Fibroblast of lung (primary cell): Measurements from ENCODE around the gene PRKCD. TPM values are rescaled to one million over a fixed set of nuclear protein-coding genes. Genes with fewer than 3 reads are reported as not detected.

Source experiments
- DNase-seq, 2 donors: peaks; one replicate each; pipeline versions ENCODE4 v3.0.0 to v3.0.0-alpha.2; 2010; ENCODE audit warnings: low read depth in 2 of 2
- H2AFZ ChIP-seq: 2 replicates; pipeline ENCODE4 v1.5.1; 2012; ENCODE audit warnings: low read length, control low read depth, inconsistent platforms
- H3K27ac ChIP-seq: 2 replicates; pipeline ENCODE4 v1.5.1; 2011; ENCODE audit warnings: low read length, control low read depth; ENCODE audit not compliant: insufficient read depth
- H3K27me3 ChIP-seq: 2 replicates; pipeline ENCODE4 v1.5.1; 2011; ENCODE audit warnings: mild to moderate bottlenecking, low read length; ENCODE audit not compliant: control insufficient read depth, insufficient read depth
- H3K36me3 ChIP-seq: 2 replicates; pipeline ENCODE4 v1.5.1; 2011; ENCODE audit warnings: low read length; ENCODE audit not compliant: control insufficient read depth, insufficient read depth
- H3K4me1 ChIP-seq: 2 replicates; pipeline ENCODE4 v1.5.1; 2011; ENCODE audit warnings: low read length; ENCODE audit not compliant: control insufficient read depth, insufficient read depth; ENCODE audit errors: extremely low read depth
- H3K4me2 ChIP-seq: 2 replicates; pipeline ENCODE4 v1.5.1; 2011; ENCODE audit warnings: low read length, control low read depth; ENCODE audit not compliant: insufficient read depth; ENCODE audit errors: extremely low read depth
- H3K4me3 ChIP-seq, 4 experiments: fragments of 200-600 bp in 1 of 4; sonication (generic) in 1 of 4; replicated peaks in 1 of 4; 2 replicates each; pipeline ENCODE4 v1.5.1; 2011 to 2016; ENCODE audit warnings: low read length in 4 of 4, low read depth in 3 of 4, mild to moderate bottlenecking in 3 of 4, control low read depth in 2 of 4, inconsistent platforms in 1 of 4, mixed read lengths in 1 of 4; ENCODE audit not compliant: insufficient read depth in 1 of 4; ENCODE audit errors: control extremely low read depth in 1 of 4
- H3K79me2 ChIP-seq: 2 replicates; pipeline ENCODE4 v1.5.1; 2012; ENCODE audit warnings: mild to moderate bottlenecking, low read length, inconsistent platforms; ENCODE audit not compliant: control insufficient read depth, insufficient read depth
- H3K9ac ChIP-seq: 2 replicates; pipeline ENCODE4 v1.5.1; 2011; ENCODE audit warnings: mild to moderate bottlenecking, low read length, control low read depth; ENCODE audit not compliant: insufficient read depth
- H3K9me3 ChIP-seq: 2 replicates; pipeline ENCODE4 v1.5.1; 2012; ENCODE audit warnings: low read depth, low read length; ENCODE audit not compliant: control insufficient read depth, insufficient read depth
- H4K20me1 ChIP-seq: 2 replicates; pipeline ENCODE4 v1.5.1; 2011; ENCODE audit warnings: low read length; ENCODE audit not compliant: control insufficient read depth, insufficient read depth; ENCODE audit errors: extremely low read depth
- EZH2 ChIP-seq: IDR thresholded peaks from 2 replicates; pipeline ENCODE4 v1.5.1; 2012; ENCODE audit warnings: low read length, control low read depth, mild to moderate bottlenecking; ENCODE audit errors: missing control alignments
- polyA plus RNA-seq, 2 donors: library from polyadenylated mRNA; depleted of rRNA in 1 of 2; stranded (reverse) in 1 of 2; unstranded in 1 of 2; fragments of >200 nt; gene quantifications; 2 replicates each; pipeline ENCODE4 v1.2.1, GENCODE V29; 2011 to 2012; ENCODE audit warnings: missing spikeins in 1 of 2
- total RNA-seq: library from RNA; depleted of rRNA; stranded (reverse); fragments of >200 nt; gene quantifications from 2 replicates; pipeline ENCODE4 v1.2.1, GENCODE V29; 2014
- TF ChIP-seq, protein P1 (sequence below), 2 donors: IDR thresholded peaks in 1 of 2; conservative IDR thresholded peaks in 1 of 2; 1 replicate in 1 of 2; 2 replicates in 1 of 2; pipeline ENCODE4 v1.5.1; 2011 to 2012; ENCODE audit warnings: low read length in 2 of 2, control low read depth in 1 of 2, inconsistent platforms in 1 of 2, low read depth in 1 of 2, mild to moderate bottlenecking in 1 of 2

The PRKCD gene
- total and polyA plus RNA-seq, 2 donors (not counting 1 experiment from before 2014, with no cell fraction given), result 3.8 to 21.2 TPM

GRCh38 chr3:53181528-53181927, 20.5 kb downstream of the PRKCD start:
- Histone ChIP-seq H3K27me3 (no peaks in the 10 kb centered on the region), H3K9me3 (no peaks in the 10 kb centered on the region), H3K4me2 (no peak overlapping the region), H3K36me3 (peaks cover 24% of the 10 kb centered on the region), H4K20me1 (no peaks in the 10 kb centered on the region), H3K9ac (no peak overlapping the region), H3K79me2 (no peaks in the 10 kb centered on the region), H3K27ac (no peak overlapping the region), H2AFZ (no peak overlapping the region), H3K4me3 (no peak overlapping the region), H3K4me1 (peaks cover under 1% of the 10 kb centered on the region)
- TF ChIP-seq EZH2, result no peak
- TF ChIP-seq, protein P1, sequence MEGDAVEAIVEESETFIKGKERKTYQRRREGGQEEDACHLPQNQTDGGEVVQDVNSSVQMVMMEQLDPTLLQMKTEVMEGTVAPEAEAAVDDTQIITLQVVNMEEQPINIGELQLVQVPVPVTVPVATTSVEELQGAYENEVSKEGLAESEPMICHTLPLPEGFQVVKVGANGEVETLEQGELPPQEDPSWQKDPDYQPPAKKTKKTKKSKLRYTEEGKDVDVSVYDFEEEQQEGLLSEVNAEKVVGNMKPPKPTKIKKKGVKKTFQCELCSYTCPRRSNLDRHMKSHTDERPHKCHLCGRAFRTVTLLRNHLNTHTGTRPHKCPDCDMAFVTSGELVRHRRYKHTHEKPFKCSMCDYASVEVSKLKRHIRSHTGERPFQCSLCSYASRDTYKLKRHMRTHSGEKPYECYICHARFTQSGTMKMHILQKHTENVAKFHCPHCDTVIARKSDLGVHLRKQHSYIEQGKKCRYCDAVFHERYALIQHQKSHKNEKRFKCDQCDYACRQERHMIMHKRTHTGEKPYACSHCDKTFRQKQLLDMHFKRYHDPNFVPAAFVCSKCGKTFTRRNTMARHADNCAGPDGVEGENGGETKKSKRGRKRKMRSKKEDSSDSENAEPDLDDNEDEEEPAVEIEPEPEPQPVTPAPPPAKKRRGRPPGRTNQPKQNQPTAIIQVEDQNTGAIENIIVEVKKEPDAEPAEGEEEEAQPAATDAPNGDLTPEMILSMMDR (conservative IDR thresholded peaks at IDR 0.05 in 1 of 2, IDR thresholded peaks at IDR 0.05 in 1 of 2; ENCODE audit: low read depth in 1 of 2, low read length in 2 of 2), result no peak
- DNase-seq, result no peak

DNA sequence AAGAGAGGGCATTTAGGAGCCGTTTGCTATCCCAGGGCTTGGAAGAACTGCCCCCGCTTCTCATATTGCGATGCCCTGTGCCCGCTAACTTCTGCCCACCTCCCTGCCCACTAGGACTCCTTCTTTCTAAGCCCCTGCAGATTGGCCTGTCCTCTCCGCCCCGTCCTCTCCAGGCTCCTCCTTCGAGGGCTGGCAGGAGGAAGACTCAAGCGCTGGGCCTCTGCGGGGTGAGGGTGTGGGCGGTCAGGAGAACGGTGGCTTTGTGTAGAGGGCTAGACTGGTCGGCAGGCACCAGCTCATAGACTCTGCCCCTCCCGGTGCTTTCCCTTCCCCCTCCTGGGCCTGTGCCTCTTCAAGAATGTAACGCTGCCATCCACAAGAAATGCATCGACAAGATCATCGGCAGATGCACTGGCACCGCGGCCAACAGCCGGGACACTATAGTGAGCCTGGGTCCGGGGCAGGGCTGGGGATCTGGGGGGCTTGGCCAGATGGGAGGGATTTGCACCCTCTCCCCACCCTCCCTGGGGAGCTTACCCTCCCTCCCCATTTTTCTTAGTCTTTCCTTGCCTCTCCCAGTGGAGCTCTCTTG, 21.9 kb downstream of the PRKCD start:
- H3K9me3 ChIP-seq, result no peaks in the 10 kb centered on the region
- no peaks in the 10 kb centered on the region for H3K79me2 ChIP-seq
- H4K20me1 ChIP-seq, result no peaks in the 10 kb centered on the region
- no peak overlapping the region for H3K9ac ChIP-seq
- H3K27ac ChIP-seq, result no peak overlapping the region
- no peak for DNase-seq
- H3K4me2 ChIP-seq, result no peak overlapping the region
- H3K4me1 ChIP-seq, result no peaks in the 10 kb centered on the region
- no peak overlapping the region for H2AFZ ChIP-seq
- H3K27me3 ChIP-seq, result no peaks in the 10 kb centered on the region
- TF ChIP-seq EZH2, result no peak
- H3K36me3 ChIP-seq, result peaks cover 24% of the 10 kb centered on the region
- no peak overlapping the region for H3K4me3 ChIP-seq

- Histone ChIP-seq H4K20me1 (no peaks in the 10 kb centered on the region), H3K9ac (no peak overlapping the region), H3K36me3 (peaks cover 24% of the 10 kb centered on the region), H3K79me2 (no peaks in the 10 kb centered on the region), H3K9me3 (no peaks in the 10 kb centered on the region), H3K4me1 (no peaks in the 10 kb centered on the region), H3K4me3 (no peak overlapping the region), H3K27ac (no peak overlapping the region), H2AFZ (no peak overlapping the region), H3K4me2 (no peak overlapping the region), H3K27me3 (no peaks in the 10 kb centered on the region)
- no peak for TF ChIP-seq EZH2
- TF ChIP-seq, protein P1 (conservative IDR thresholded peaks at IDR 0.05 in 1 of 2, IDR thresholded peaks at IDR 0.05 in 1 of 2; ENCODE audit: low read depth in 1 of 2, low read length in 2 of 2), result no peak
- no peak for DNase-seq
These were observed 22.5 kb downstream of the PRKCD start for GRCh38 chr3:53183514-53183913.
